WTC11 (cell line): ENCODE results near the gene DISP2. TPM values are rescaled to one million over a fixed set of nuclear protein-coding genes. Genes with fewer than 3 reads are reported as not detected.

Experiments
- ATAC-seq: fragments of 200-7000 bp; cut with Tn5 transposase; 2 replicates; pipeline ENCODE4 v1.10.0; 2021; ENCODE audit warnings: mild to moderate bottlenecking, moderate library complexity
- CTCF ChIA-PET: fragments of 300-600 bp; sonication (Branson Sonifier 250); formaldehyde crosslinking; loops from one replicate; lab custom pipeline; 2021; ENCODE audit warnings: antibody characterized with exemption; lab: Charles Lee
- POLR2A ChIA-PET: fragments of 350-600 bp; sonication (Branson Sonifier 250); formaldehyde crosslinking; loops from one replicate; lab custom pipeline; 2021; ENCODE audit warnings: antibody characterized with exemption; lab: Charles Lee
- DNase-seq: peaks from one replicate; pipeline ENCODE4 v3.0.0; 2021; ENCODE audit warnings: low spot score
- H3K27ac Mint-ChIP-seq: 2 replicates; pipeline ENCODE4 v1.8.0; 2021; ENCODE audit warnings: mixed read lengths
- H3K27me3 Mint-ChIP-seq: 2 replicates; pipeline ENCODE4 v1.8.0; 2021; ENCODE audit warnings: low read depth, mild to moderate bottlenecking, moderate library complexity, mixed read lengths
- H3K36me3 Mint-ChIP-seq: 2 replicates; pipeline ENCODE4 v1.8.0; 2021; ENCODE audit warnings: mixed read lengths
- H3K4me1 Mint-ChIP-seq: 2 replicates; pipeline ENCODE4 v1.8.0; 2022; ENCODE audit warnings: mixed read lengths
- H3K4me3 Mint-ChIP-seq: 2 replicates; pipeline ENCODE4 v1.8.0; 2021; ENCODE audit warnings: mild to moderate bottlenecking, moderate library complexity, mixed read lengths
- H3K9me3 Mint-ChIP-seq: 2 replicates; pipeline ENCODE4 v1.8.0; 2021; ENCODE audit warnings: mixed read lengths
- ATF2 ChIP-seq: sonication (generic); formaldehyde crosslinking; IDR thresholded peaks from 2 replicates; pipeline ENCODE4 v1.8.1; 2022; ENCODE audit warnings: low read depth, missing genetic modification reagents, borderline replicate concordance
- ETV6 ChIP-seq: sonication (generic); formaldehyde crosslinking; IDR thresholded peaks from 2 replicates; pipeline ENCODE4 v1.8.1; 2022; ENCODE audit warnings: mild to moderate bottlenecking, missing genetic modification reagents
- GABPB1 ChIP-seq: sonication (generic); formaldehyde crosslinking; IDR thresholded peaks from 2 replicates; pipeline ENCODE4 v1.8.1; 2023; ENCODE audit warnings: mild to moderate bottlenecking, missing genetic modification reagents
- GRHL2 ChIP-seq: fragments of 250-450 bp; sonication (Bioruptor Pico); IDR thresholded peaks from 2 replicates; pipeline ENCODE4 v1.8.0; 2022; ENCODE audit warnings: mild to moderate bottlenecking, moderate library complexity; ENCODE audit not compliant: insufficient replicate concordance, severe bottlenecking
- HMGXB4 ChIP-seq: sonication (generic); formaldehyde crosslinking; IDR thresholded peaks from 2 replicates; pipeline ENCODE4 v1.8.1; 2023; ENCODE audit warnings: mild to moderate bottlenecking, moderate library complexity, missing genetic modification reagents
- NFE2L1 ChIP-seq: sonication (generic); formaldehyde crosslinking; IDR thresholded peaks from 2 replicates; pipeline ENCODE4 v1.8.1; 2023; ENCODE audit warnings: missing genetic modification reagents
- NFYB ChIP-seq: sonication (generic); formaldehyde crosslinking; conservative IDR thresholded peaks from 2 replicates; pipeline ENCODE4 v1.8.0; 2022; ENCODE audit warnings: low read depth, missing genetic modification reagents
- NR1H2 ChIP-seq: sonication (generic); formaldehyde crosslinking; IDR thresholded peaks from 2 replicates; pipeline ENCODE4 v1.9.0; 2021; ENCODE audit warnings: mild to moderate bottlenecking, moderate library complexity, missing genetic modification reagents
- PRDM15 ChIP-seq: sonication (generic); formaldehyde crosslinking; IDR thresholded peaks from 2 replicates; pipeline ENCODE4 v1.8.0; 2022; ENCODE audit warnings: missing genetic modification reagents
- RORB ChIP-seq: fragments of 250-450 bp; sonication (Bioruptor Pico); IDR thresholded peaks from 2 replicates; pipeline ENCODE4 v1.9.0; 2021; ENCODE audit warnings: mild to moderate bottlenecking
- TP53 ChIP-seq: sonication (generic); formaldehyde crosslinking; IDR thresholded peaks from 2 replicates; pipeline ENCODE4 v1.8.1; 2023; ENCODE audit warnings: mild to moderate bottlenecking, missing genetic modification reagents
- ZNF317 ChIP-seq: sonication (generic); formaldehyde crosslinking; IDR thresholded peaks from 2 replicates; pipeline ENCODE4 v1.8.1; 2023; ENCODE audit warnings: low read depth, mild to moderate bottlenecking, moderate library complexity, missing genetic modification reagents, borderline replicate concordance
- ZNF416 ChIP-seq: fragments of 250-450 bp; sonication (Bioruptor Pico); IDR thresholded peaks from 2 replicates; pipeline ENCODE4 v1.9.0; 2021; ENCODE audit warnings: mild to moderate bottlenecking, inconsistent platforms
- ZNF425 ChIP-seq: fragments of 250-450 bp; sonication (Bioruptor Pico); conservative IDR thresholded peaks from 2 replicates; pipeline ENCODE4 v1.9.0; 2021; ENCODE audit warnings: mild to moderate bottlenecking
- ZNF671 ChIP-seq: fragments of 250-450 bp; sonication (Bioruptor Pico); IDR thresholded peaks from 2 replicates; pipeline ENCODE4 v1.8.0; 2021; ENCODE audit warnings: mild to moderate bottlenecking
- total RNA-seq: library from RNA; stranded (reverse); gene quantifications from 3 replicates; pipeline ENCODE4 v1.2.3, GENCODE V29; 2021
- TF ChIP-seq, protein P1 (sequence below): sonication (generic); formaldehyde crosslinking; IDR thresholded peaks from 2 replicates; pipeline ENCODE4 v1.8.0; 2022; ENCODE audit warnings: mild to moderate bottlenecking, missing genetic modification reagents
- TF ChIP-seq, protein P2 (sequence below): fragments of 200-600 bp; IDR thresholded peaks from 2 replicates; pipeline ENCODE4 v1.8.0; 2022; ENCODE audit warnings: antibody characterized with exemption
- TF ChIP-seq, protein P3 (sequence below): sonication (generic); formaldehyde crosslinking; IDR thresholded peaks from 2 replicates; pipeline ENCODE4 v1.8.1; 2023; ENCODE audit warnings: mild to moderate bottlenecking, missing genetic modification reagents

DISP2 gene
- total RNA-seq, 1 experiment from 2014 or later, result 3.5 TPM

GRCh38 chr15:40338041-40338657, 19.9 kb upstream of the DISP2 start (continued):
- no peak for TF ChIP-seq PRDM15 (CRISPR knock-in tag)
- TF ChIP-seq ATF2 (CRISPR knock-in tag), result no peak
- TF ChIP-seq ZNF671 (CRISPR knock-in tag), result no peak

DNA sequence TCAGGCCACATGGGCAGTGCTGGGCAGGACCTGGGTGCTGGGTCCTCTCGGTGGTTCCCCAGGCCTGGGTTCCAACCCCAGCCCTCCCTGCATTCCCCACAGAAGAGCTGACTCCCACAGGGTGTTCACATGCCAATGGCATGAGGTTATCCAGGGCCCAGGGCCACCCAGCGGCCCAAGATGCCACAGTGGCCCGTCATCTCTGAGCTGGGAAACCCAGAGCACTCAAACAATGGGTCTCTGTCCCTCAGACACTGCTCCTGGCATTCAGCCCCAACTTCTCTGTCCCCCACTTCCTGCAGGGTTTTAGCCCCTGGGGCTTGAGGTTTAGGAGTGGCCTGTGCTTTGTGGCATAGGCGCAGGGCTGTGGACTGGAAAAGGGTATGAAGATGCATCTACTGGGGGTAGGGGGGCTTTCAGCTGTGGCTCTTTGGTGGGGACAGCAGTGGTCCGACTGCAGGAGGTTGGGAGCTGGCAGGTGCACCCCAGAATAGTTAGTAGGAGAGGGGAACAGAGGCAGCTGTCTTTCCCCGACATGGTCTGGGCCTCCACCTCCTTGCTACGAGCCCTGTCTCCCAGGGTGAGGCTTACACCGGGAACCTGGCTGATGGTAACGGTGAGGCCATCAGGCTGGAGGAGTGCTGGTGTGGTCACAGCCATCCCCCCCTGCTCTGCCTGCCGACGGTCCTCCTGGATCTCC, 18.9 kb upstream of the DISP2 start:
- Mint-ChIP-seq H3K4me3 (no peak overlapping the region), H3K27me3 (peaks cover 5% of the 10 kb centered on the region), H3K4me1 (peaks cover 42% of the 10 kb centered on the region), H3K36me3 (no peaks in the 10 kb centered on the region), H3K27ac (no peak overlapping the region), H3K9me3 (no peaks in the 10 kb centered on the region)
- no peak for DNase-seq
- no peak for TF ChIP-seq ETV6 (CRISPR knock-in tag)
- TF ChIP-seq RORB (CRISPR knock-in tag), result no peak
- TF ChIP-seq ZNF317 (CRISPR knock-in tag), result no peak
- no peak for TF ChIP-seq ZNF416 (CRISPR knock-in tag)
- TF ChIP-seq NFE2L1, result no peak
- TF ChIP-seq, protein P1, sequence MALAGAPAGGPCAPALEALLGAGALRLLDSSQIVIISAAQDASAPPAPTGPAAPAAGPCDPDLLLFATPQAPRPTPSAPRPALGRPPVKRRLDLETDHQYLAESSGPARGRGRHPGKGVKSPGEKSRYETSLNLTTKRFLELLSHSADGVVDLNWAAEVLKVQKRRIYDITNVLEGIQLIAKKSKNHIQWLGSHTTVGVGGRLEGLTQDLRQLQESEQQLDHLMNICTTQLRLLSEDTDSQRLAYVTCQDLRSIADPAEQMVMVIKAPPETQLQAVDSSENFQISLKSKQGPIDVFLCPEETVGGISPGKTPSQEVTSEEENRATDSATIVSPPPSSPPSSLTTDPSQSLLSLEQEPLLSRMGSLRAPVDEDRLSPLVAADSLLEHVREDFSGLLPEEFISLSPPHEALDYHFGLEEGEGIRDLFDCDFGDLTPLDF (CRISPR knock-in tag), result no peak
- TF ChIP-seq, protein P2, sequence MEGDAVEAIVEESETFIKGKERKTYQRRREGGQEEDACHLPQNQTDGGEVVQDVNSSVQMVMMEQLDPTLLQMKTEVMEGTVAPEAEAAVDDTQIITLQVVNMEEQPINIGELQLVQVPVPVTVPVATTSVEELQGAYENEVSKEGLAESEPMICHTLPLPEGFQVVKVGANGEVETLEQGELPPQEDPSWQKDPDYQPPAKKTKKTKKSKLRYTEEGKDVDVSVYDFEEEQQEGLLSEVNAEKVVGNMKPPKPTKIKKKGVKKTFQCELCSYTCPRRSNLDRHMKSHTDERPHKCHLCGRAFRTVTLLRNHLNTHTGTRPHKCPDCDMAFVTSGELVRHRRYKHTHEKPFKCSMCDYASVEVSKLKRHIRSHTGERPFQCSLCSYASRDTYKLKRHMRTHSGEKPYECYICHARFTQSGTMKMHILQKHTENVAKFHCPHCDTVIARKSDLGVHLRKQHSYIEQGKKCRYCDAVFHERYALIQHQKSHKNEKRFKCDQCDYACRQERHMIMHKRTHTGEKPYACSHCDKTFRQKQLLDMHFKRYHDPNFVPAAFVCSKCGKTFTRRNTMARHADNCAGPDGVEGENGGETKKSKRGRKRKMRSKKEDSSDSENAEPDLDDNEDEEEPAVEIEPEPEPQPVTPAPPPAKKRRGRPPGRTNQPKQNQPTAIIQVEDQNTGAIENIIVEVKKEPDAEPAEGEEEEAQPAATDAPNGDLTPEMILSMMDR, result no peak
- TF ChIP-seq NFYB, result no peak
- TF ChIP-seq HMGXB4 (CRISPR knock-in tag), result no peak
- TF ChIP-seq GRHL2 (CRISPR knock-in tag), result no peak
- no peak for TF ChIP-seq NR1H2
- TF ChIP-seq GABPB1 (CRISPR knock-in tag), result no peak
- no peak for TF ChIP-seq TP53
- TF ChIP-seq, protein P3, sequence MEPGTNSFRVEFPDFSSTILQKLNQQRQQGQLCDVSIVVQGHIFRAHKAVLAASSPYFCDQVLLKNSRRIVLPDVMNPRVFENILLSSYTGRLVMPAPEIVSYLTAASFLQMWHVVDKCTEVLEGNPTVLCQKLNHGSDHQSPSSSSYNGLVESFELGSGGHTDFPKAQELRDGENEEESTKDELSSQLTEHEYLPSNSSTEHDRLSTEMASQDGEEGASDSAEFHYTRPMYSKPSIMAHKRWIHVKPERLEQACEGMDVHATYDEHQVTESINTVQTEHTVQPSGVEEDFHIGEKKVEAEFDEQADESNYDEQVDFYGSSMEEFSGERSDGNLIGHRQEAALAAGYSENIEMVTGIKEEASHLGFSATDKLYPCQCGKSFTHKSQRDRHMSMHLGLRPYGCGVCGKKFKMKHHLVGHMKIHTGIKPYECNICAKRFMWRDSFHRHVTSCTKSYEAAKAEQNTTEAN, result no peak
- no peak for TF ChIP-seq ZNF425 (CRISPR knock-in tag)
- no peak for ATAC-seq
- CTCF ChIA-PET, result interaction anchor here (1.1 to 9.6 kb wide), 32 partner anchors 11 to 160 kb away, joined by 3 to 264 read pairs (median 14); partner anchors contain the start of genes ANKRD63, BAHD1, DISP2 and INAFM2
- POLR2A ChIA-PET, result interaction anchor here (1.3 to 1.8 kb wide), 3 partner anchors 16 to 83 kb away, joined by 3 to 6 read pairs (median 4); partner anchors contain the start of gene INAFM2
